Measurements from ENCODE around the gene RPGR.

RPGR gene

GRCh38 chrX:38341442-38341841 is 14.1 kb upstream of the RPGR start:
- Mint-ChIP-seq H3K27me3 (peaks cover 5% of the 10 kb centered on the region), H3K4me3 (no peak overlapping the region), H3K9me3 (no peaks in the 10 kb centered on the region), H3K4me1 (no peaks in the 10 kb centered on the region), H3K27ac (no peak overlapping the region)
- DNase-seq (no peak), ATAC-seq (no peak)

- Mint-ChIP-seq H3K9me3 (no peaks in the 10 kb centered on the region), H3K27me3 (peaks cover 5% of the 10 kb centered on the region), H3K4me3 (no peak overlapping the region), H3K4me1 (no peaks in the 10 kb centered on the region), H3K27ac (no peak overlapping the region)
- DNase-seq (no peak), ATAC-seq (no peak)
These were observed 9.4 kb upstream of the RPGR start for GRCh38 chrX:38336538-38337240.

GRCh38 chrX:38335382-38335781 is 8.1 kb upstream of the RPGR start:
- Mint-ChIP-seq H3K9me3 (no peaks in the 10 kb centered on the region), H3K27ac (no peak overlapping the region), H3K4me3 (no peak overlapping the region), H3K27me3 (peaks cover 5% of the 10 kb centered on the region), H3K4me1 (no peaks in the 10 kb centered on the region)
- DNase-seq: no peak
- no peak for ATAC-seq

- Mint-ChIP-seq H3K27ac (no peak overlapping the region), H3K27me3 (peaks cover 5% of the 10 kb centered on the region), H3K4me3 (no peak overlapping the region), H3K4me1 (peaks cover 11% of the 10 kb centered on the region), H3K9me3 (no peaks in the 10 kb centered on the region)
- DNase-seq (no peak), ATAC-seq (no peak)
These were observed 5.2 kb upstream of the RPGR start for GRCh38 chrX:38332505-38332904.

GRCh38 chrX:38327775-38328081 is 419 bp upstream of the RPGR start:
- no peaks in the 10 kb centered on the region for H3K9me3 Mint-ChIP-seq
- H3K27ac Mint-ChIP-seq: peak overlapping the region; percentile 99 to 100
- H3K4me1 Mint-ChIP-seq: peaks cover 21% of the 10 kb centered on the region
- ATAC-seq (no peak), DNase-seq (no peak)
- no peaks in the 10 kb centered on the region for H3K27me3 Mint-ChIP-seq
- H3K4me3 Mint-ChIP-seq: peak overlapping the region; percentile 92 to 95

GRCh38 chrX:38326086-38326485 is 1.2 kb downstream of the RPGR start:
- peaks cover 21% of the 10 kb centered on the region for H3K4me1 Mint-ChIP-seq
- no peaks in the 10 kb centered on the region for H3K27me3 Mint-ChIP-seq
- DNase-seq (no peak), ATAC-seq (no peak)
- H3K27ac Mint-ChIP-seq: peak overlapping the region; percentile 99 to 100
- no peaks in the 10 kb centered on the region for H3K9me3 Mint-ChIP-seq
- H3K4me3 Mint-ChIP-seq: peak overlapping the region; percentile 92 to 95

- DNase-seq (no peak), ATAC-seq (no peak)
- Mint-ChIP-seq H3K27me3 (no peaks in the 10 kb centered on the region), H3K27ac (no peak overlapping the region), H3K4me3 (no peak overlapping the region), H3K4me1 (no peaks in the 10 kb centered on the region), H3K9me3 (no peaks in the 10 kb centered on the region)
These were observed 6.5 kb downstream of the RPGR start for GRCh38 chrX:38320819-38321218.

- no peak for ATAC-seq
- Mint-ChIP-seq H3K9me3 (no peaks in the 10 kb centered on the region), H3K4me3 (no peak overlapping the region), H3K4me1 (no peaks in the 10 kb centered on the region), H3K27me3 (no peaks in the 10 kb centered on the region), H3K27ac (no peak overlapping the region)
- no peak for DNase-seq
These were observed 8.7 kb downstream of the RPGR start for GRCh38 chrX:38318606-38319005.

GRCh38 chrX:38318196-38318595 is 9.1 kb downstream of the RPGR start:
- Mint-ChIP-seq H3K4me3 (no peak overlapping the region), H3K4me1 (no peaks in the 10 kb centered on the region), H3K9me3 (no peaks in the 10 kb centered on the region), H3K27ac (no peak overlapping the region), H3K27me3 (no peaks in the 10 kb centered on the region)
- DNase-seq: no peak
- no peak for ATAC-seq

GRCh38 chrX:38315186-38315585 is 12.1 kb downstream of the RPGR start:
- Mint-ChIP-seq H3K27ac (no peak overlapping the region), H3K4me3 (no peak overlapping the region), H3K4me1 (no peaks in the 10 kb centered on the region), H3K27me3 (no peaks in the 10 kb centered on the region), H3K9me3 (no peaks in the 10 kb centered on the region)
- DNase-seq (no peak), ATAC-seq (no peak)

GRCh38 chrX:38313190-38313589 is 14.1 kb downstream of the RPGR start:
- Mint-ChIP-seq H3K27me3 (no peaks in the 10 kb centered on the region), H3K27ac (no peak overlapping the region), H3K9me3 (no peaks in the 10 kb centered on the region), H3K4me1 (no peaks in the 10 kb centered on the region), H3K4me3 (no peak overlapping the region)
- ATAC-seq (no peak), DNase-seq (no peak)

- H3K4me3 Mint-ChIP-seq: no peak overlapping the region
- DNase-seq (no peak), ATAC-seq (no peak)
- H3K4me1 Mint-ChIP-seq: no peaks in the 10 kb centered on the region
- no peaks in the 10 kb centered on the region for H3K27me3 Mint-ChIP-seq
- H3K27ac Mint-ChIP-seq: no peak overlapping the region
- H3K9me3 Mint-ChIP-seq: no peaks in the 10 kb centered on the region
These were observed 14.9 kb downstream of the RPGR start for GRCh38 chrX:38312436-38312835.

GRCh38 chrX:38311743-38312142 is 15.6 kb downstream of the RPGR start:
- Mint-ChIP-seq H3K9me3 (no peaks in the 10 kb centered on the region), H3K4me1 (no peaks in the 10 kb centered on the region)
- ATAC-seq: no peak

GRCh38 chrX:38305971-38306370 is 21.3 kb downstream of the RPGR start:
- H3K27me3 Mint-ChIP-seq: no peaks in the 10 kb centered on the region
- H3K4me1 Mint-ChIP-seq: no peaks in the 10 kb centered on the region

More at GRCh38 chrX:38311743-38312142, 15.6 kb downstream of the RPGR start:
- no peak overlapping the region for H3K4me3 Mint-ChIP-seq
- DNase-seq: no peak
- H3K27ac Mint-ChIP-seq: no peak overlapping the region
- no peaks in the 10 kb centered on the region for H3K27me3 Mint-ChIP-seq

GRCh38 chrX:38304010-38304409 is 23.3 kb downstream of the RPGR start:
- DNase-seq (no peak), ATAC-seq (no peak)
- Mint-ChIP-seq H3K27me3 (no peaks in the 10 kb centered on the region), H3K9me3 (no peaks in the 10 kb centered on the region), H3K27ac (no peak overlapping the region), H3K4me1 (no peaks in the 10 kb centered on the region), H3K4me3 (no peak overlapping the region)

More at GRCh38 chrX:38305971-38306370, 21.3 kb downstream of the RPGR start:
- no peak for ATAC-seq
- Mint-ChIP-seq H3K27ac (no peak overlapping the region), H3K9me3 (no peaks in the 10 kb centered on the region), H3K4me3 (no peak overlapping the region)
- no peak for DNase-seq

- H3K27ac Mint-ChIP-seq: no peak overlapping the region
- no peak for ATAC-seq
- H3K4me3 Mint-ChIP-seq: no peak overlapping the region
- no peaks in the 10 kb centered on the region for H3K27me3 Mint-ChIP-seq
- no peaks in the 10 kb centered on the region for H3K9me3 Mint-ChIP-seq
- no peak for DNase-seq
- no peaks in the 10 kb centered on the region for H3K4me1 Mint-ChIP-seq
These were observed 33.6 kb downstream of the RPGR start for GRCh38 chrX:38293741-38294140.

- no peaks in the 10 kb centered on the region for H3K4me1 Mint-ChIP-seq
- no peaks in the 10 kb centered on the region for H3K27me3 Mint-ChIP-seq
- peak overlapping the region in 1 of 2 donors; percentile 34 for H3K27ac Mint-ChIP-seq
- H3K4me3 Mint-ChIP-seq: no peak overlapping the region
- H3K9me3 Mint-ChIP-seq: no peaks in the 10 kb centered on the region
- DNase-seq (no peak), ATAC-seq (no peak)
These were observed 39.6 kb downstream of the RPGR start for GRCh38 chrX:38287674-38288073.
